A549 treated with Mapracorat at 1 μM for 4 hours (cell line): ENCODE measurements around the gene FGD3. TPM values are rescaled to one million over a fixed set of nuclear protein-coding genes. Genes with fewer than 3 reads are reported as not detected.

Source experiments
- total RNA-seq: library from RNA; stranded (reverse); fragments of 200-300 nt; extraction: Qiagen RNA extraction; gene quantifications from 5 replicates; pipeline ENCODE4 v1.2.3, GENCODE V29; 2022

The FGD3 gene, protein sequence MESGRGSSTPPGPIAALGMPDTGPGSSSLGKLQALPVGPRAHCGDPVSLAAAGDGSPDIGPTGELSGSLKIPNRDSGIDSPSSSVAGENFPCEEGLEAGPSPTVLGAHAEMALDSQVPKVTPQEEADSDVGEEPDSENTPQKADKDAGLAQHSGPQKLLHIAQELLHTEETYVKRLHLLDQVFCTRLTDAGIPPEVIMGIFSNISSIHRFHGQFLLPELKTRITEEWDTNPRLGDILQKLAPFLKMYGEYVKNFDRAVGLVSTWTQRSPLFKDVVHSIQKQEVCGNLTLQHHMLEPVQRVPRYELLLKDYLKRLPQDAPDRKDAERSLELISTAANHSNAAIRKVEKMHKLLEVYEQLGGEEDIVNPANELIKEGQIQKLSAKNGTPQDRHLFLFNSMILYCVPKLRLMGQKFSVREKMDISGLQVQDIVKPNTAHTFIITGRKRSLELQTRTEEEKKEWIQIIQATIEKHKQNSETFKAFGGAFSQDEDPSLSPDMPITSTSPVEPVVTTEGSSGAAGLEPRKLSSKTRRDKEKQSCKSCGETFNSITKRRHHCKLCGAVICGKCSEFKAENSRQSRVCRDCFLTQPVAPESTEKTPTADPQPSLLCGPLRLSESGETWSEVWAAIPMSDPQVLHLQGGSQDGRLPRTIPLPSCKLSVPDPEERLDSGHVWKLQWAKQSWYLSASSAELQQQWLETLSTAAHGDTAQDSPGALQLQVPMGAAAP
- 0.08 to 0.55 TPM (median 0.37 TPM) in 5 replicates for total RNA-seq

DNA sequence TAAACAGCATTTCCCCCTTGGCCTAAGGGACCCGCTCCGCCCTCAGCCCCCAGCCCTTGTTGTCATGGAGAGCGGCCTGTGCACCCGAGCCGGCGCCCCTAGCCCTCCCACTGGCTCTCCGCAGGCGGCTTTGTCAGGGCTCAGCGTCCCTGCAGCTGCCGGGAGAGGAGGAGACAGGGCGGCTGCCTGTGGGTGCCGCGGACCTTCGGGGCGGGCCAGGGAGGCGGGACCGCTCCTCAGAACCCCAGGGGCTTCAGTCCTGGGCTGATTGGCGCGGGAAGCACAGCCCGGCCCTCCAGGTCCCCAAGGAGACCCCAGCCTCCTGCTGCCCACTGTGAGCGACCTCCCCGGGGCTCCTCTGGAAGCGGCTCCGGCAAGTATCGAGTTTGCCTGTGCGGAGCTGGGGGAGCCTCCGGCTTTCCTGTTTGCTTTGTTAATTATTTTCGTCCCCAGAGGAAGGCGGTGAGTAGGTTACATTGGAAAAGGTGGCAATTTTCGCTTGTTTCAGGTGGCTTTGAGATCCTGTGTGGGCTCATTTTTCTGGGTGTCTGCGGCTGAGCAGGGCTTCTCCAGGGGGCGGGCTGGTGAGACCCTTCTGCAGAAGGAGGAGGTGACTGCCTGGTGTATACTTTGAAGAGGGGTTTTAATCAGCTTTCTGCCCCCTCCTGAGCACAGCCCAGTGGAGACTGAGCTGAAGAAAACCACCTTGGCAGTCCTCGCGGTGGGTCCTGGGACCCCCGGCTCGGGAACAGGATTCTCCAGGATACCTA lies at the start of gene FGD3:
FGD3 (plus strand) TSS at position 256 of the 770 bp plus-strand sequence. CDS start 28,734 bp downstream, outside the sequence.

DNA sequence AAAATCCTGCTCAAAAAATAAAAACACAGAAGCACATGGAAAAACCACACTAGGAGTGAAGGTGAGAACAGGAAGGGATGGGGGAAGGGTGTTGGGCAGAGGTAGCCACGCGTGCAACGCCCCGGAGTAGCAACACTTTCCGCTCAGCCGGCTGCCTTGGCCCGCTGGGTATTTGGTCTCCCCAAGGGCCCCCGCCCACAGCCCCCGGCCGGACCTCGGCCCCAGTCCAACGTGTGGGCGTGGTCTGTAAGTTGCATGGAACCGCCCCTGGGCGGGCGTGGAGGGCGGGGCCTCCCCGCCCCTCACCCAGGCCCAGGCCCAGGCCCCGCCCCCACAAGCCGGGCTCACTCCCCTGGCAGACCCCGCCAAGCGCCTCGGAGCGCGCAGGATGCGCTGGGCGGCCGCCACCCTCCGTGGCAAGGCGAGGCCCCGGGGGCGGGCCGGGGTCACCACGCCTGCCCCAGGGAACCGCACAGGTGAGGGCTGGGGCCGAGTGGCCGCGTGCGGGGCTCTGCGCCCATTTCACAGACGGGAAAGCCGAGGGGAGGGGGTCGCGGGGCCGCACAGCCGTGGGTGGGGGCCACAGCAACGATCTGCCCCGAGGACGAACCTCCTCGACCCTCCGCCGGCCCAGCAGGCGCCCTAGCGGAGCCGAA lies 111.2 kb downstream of the FGD3 start, which contains the start of gene SUSD3:
SUSD3 (plus strand) TSS at position 347 of the 656 bp plus-strand sequence; CDS start at position 389, 42 bp downstream.

Other genes with a start within 250 kb of the FGD3 start
- gene BICD2, start 182.7 kb upstream of the FGD3 start, total RNA-seq, result 26.6 to 35.2 TPM (median 34.0 TPM) in 5 replicates
- 1.9 to 3.1 TPM (median 2.1 TPM) in 5 replicates for gene ZNF484, start 69.5 kb upstream of the FGD3 start, total RNA-seq
- gene SUSD3, start 111.2 kb downstream of the FGD3 start, total RNA-seq, result 0.56 to 1.6 TPM (median 0.66 TPM) in 5 replicates
- 46.9 to 74.5 TPM (median 66.7 TPM) in 5 replicates for gene CARD19, start 148.7 kb downstream of the FGD3 start, total RNA-seq
- 71.1 to 98.5 TPM (median 82.0 TPM) in 5 replicates for gene NINJ1, start 186.7 kb downstream of the FGD3 start, total RNA-seq
- 3.4 to 9.3 TPM (median 5.9 TPM) in 5 replicates for gene WNK2, start 236.6 kb downstream of the FGD3 start, total RNA-seq